ENCODE results near the gene HAPLN1. TPM values are rescaled to one million over a fixed set of nuclear protein-coding genes. Genes with fewer than 3 reads are reported as not detected.

The HAPLN1 gene
- total and polyA plus RNA-seq, 2 experiments from 2014 or later, result 1.5 to 4.0 TPM

DNA sequence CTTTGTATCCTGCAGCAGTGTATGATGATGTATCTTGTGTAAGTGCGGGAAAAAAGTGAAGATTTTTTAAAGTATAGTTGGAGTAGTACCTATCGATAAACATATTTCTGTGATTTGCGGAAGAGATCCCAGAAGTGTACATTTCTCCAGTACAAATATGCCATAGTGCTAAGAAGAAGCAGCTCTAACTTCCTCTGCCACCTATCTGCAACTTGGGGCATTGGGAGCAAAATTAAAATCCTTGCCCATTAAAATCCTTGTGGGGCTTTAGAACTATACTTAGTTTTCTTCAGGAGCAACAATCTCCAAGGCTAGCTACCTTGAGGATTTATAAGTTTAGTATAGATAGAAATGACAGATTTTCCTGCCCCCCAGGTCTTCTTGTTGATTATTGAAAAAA, 125.4 kb downstream of the HAPLN1 start:
- no peaks in the 10 kb centered on the region for H3F3A ChIP-seq (replicated peaks; ENCODE audit: low read depth)
- ATAC-seq (no peak), DNase-seq (ENCODE audit: low spot score) (no peak)

DNA sequence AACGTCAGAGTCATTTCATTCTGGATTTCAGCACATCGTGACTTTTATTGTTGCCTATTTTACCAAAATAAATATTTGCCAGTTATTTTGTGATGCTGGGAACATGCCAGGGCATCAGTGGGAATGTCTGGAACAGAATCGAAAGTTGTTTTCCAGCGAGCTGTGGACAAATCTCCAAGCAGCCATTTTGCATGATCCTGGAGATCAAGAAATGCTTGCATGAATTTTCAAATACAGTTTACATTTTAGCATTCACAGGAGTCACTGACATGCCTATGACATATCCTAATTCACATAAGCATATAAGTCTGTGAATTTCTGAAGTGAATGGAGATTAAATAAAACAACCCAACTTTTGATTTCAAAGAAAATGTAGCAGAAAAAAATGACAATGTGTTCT, 129.7 kb downstream of the HAPLN1 start:
- H3K4me1 Mint-ChIP-seq, result no peaks in the 10 kb centered on the region
- H3K27ac Mint-ChIP-seq, result no peak overlapping the region
- H4K20me1 ChIP-seq (replicated peaks; ENCODE audit: insufficient read depth), result no peaks in the 10 kb centered on the region
- H3K27me3 ChIP-seq (ENCODE audit: insufficient read depth), result no peaks in the 10 kb centered on the region
- H3K4me3 ChIP-seq, result no peak overlapping the region
- no peaks in the 10 kb centered on the region for H3K36me3 ChIP-seq (ENCODE audit: insufficient read depth)
- H3K4me1 ChIP-seq (ENCODE audit: insufficient read depth), result no peaks in the 10 kb centered on the region
- ATAC-seq, result no peak
- H3K27me3 Mint-ChIP-seq (ENCODE audit: insufficient read depth, low read depth, poor library complexity), result no peaks in the 10 kb centered on the region
- no peaks in the 10 kb centered on the region for H3K9me2 ChIP-seq (ENCODE audit: insufficient read depth)
- H2AFZ ChIP-seq, result no peak overlapping the region
- H3K4me3 Mint-ChIP-seq, result no peak overlapping the region
- no peaks in the 10 kb centered on the region for H3K9me3 Mint-ChIP-seq
- no peak overlapping the region for H3K27ac ChIP-seq (ENCODE audit: low read depth)
- H3K4me2 ChIP-seq, result no peak overlapping the region
- DNase-seq (ENCODE audit: low spot score), result no peak
- H3K79me2 ChIP-seq (replicated peaks; ENCODE audit: insufficient read depth), result no peaks in the 10 kb centered on the region
- no peaks in the 10 kb centered on the region for H3K36me3 Mint-ChIP-seq (ENCODE audit: low read depth)
- H3F3A ChIP-seq (replicated peaks; ENCODE audit: low read depth), result no peaks in the 10 kb centered on the region
- TF ChIP-seq JUNB (IDR thresholded peaks at IDR 0.05; ENCODE audit: unreplicated experiment), result no peak
- TF ChIP-seq EZH2phosphoT487 (IDR thresholded peaks at IDR 0.05; ENCODE audit: unreplicated experiment), result no peak
- TF ChIP-seq, protein P1, sequence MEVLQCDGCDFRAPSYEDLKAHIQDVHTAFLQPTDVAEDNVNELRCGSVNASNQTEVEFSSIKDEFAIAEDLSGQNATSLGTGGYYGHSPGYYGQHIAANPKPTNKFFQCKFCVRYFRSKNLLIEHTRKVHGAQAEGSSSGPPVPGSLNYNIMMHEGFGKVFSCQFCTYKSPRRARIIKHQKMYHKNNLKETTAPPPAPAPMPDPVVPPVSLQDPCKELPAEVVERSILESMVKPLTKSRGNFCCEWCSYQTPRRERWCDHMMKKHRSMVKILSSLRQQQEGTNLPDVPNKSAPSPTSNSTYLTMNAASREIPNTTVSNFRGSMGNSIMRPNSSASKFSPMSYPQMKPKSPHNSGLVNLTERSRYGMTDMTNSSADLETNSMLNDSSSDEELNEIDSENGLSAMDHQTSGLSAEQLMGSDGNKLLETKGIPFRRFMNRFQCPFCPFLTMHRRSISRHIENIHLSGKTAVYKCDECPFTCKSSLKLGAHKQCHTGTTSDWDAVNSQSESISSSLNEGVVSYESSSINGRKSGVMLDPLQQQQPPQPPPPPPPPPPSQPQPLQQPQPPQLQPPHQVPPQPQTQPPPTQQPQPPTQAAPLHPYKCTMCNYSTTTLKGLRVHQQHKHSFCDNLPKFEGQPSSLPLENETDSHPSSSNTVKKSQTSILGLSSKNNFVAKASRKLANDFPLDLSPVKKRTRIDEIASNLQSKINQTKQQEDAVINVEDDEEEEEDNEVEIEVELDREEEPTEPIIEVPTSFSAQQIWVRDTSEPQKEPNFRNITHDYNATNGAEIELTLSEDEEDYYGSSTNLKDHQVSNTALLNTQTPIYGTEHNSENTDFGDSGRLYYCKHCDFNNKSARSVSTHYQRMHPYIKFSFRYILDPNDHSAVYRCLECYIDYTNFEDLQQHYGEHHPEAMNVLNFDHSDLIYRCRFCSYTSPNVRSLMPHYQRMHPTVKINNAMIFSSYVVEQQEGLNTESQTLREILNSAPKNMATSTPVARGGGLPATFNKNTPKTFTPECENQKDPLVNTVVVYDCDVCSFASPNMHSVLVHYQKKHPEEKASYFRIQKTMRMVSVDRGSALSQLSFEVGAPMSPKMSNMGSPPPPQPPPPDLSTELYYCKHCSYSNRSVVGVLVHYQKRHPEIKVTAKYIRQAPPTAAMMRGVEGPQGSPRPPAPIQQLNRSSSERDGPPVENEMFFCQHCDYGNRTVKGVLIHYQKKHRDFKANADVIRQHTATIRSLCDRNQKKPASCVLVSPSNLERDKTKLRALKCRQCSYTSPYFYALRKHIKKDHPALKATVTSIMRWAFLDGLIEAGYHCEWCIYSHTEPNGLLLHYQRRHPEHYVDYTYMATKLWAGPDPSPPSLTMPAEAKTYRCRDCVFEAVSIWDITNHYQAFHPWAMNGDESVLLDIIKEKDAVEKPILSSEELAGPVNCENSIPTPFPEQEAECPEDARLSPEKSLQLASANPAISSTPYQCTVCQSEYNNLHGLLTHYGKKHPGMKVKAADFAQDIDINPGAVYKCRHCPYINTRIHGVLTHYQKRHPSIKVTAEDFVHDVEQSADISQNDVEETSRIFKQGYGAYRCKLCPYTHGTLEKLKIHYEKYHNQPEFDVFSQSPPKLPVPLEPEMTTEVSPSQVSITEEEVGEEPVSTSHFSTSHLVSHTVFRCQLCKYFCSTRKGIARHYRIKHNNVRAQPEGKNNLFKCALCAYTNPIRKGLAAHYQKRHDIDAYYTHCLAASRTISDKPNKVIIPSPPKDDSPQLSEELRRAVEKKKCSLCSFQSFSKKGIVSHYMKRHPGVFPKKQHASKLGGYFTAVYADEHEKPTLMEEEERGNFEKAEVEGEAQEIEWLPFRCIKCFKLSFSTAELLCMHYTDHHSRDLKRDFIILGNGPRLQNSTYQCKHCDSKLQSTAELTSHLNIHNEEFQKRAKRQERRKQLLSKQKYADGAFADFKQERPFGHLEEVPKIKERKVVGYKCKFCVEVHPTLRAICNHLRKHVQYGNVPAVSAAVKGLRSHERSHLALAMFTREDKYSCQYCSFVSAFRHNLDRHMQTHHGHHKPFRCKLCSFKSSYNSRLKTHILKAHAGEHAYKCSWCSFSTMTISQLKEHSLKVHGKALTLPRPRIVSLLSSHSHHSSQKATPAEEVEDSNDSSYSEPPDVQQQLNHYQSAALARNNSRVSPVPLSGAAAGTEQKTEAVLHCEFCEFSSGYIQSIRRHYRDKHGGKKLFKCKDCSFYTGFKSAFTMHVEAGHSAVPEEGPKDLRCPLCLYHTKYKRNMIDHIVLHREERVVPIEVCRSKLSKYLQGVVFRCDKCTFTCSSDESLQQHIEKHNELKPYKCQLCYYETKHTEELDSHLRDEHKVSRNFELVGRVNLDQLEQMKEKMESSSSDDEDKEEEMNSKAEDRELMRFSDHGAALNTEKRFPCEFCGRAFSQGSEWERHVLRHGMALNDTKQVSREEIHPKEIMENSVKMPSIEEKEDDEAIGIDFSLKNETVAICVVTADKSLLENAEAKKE (CRISPR knock-in tag; IDR thresholded peaks at IDR 0.05), result no peak
- TF ChIP-seq CREB1 (CRISPR knock-in tag; IDR thresholded peaks at IDR 0.05; ENCODE audit: low read depth), result no peak
- TF ChIP-seq, protein P2, sequence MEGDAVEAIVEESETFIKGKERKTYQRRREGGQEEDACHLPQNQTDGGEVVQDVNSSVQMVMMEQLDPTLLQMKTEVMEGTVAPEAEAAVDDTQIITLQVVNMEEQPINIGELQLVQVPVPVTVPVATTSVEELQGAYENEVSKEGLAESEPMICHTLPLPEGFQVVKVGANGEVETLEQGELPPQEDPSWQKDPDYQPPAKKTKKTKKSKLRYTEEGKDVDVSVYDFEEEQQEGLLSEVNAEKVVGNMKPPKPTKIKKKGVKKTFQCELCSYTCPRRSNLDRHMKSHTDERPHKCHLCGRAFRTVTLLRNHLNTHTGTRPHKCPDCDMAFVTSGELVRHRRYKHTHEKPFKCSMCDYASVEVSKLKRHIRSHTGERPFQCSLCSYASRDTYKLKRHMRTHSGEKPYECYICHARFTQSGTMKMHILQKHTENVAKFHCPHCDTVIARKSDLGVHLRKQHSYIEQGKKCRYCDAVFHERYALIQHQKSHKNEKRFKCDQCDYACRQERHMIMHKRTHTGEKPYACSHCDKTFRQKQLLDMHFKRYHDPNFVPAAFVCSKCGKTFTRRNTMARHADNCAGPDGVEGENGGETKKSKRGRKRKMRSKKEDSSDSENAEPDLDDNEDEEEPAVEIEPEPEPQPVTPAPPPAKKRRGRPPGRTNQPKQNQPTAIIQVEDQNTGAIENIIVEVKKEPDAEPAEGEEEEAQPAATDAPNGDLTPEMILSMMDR (conservative IDR thresholded peaks at IDR 0.05; ENCODE audit: low read depth in 2 of 2), result no peak
- TF ChIP-seq ZNF114 (CRISPR knock-in tag; IDR thresholded peaks at IDR 0.05), result no peak

More for the DNA sequence above, 125.4 kb downstream of the HAPLN1 start:
- no peak for TF ChIP-seq ZNF331 (CRISPR knock-in tag; IDR thresholded peaks at IDR 0.05; ENCODE audit: low read depth)
- TF ChIP-seq, protein P2 (conservative IDR thresholded peaks at IDR 0.05; ENCODE audit: low read depth in 2 of 2), result peak; percentile 44 to 49
- Histone ChIP-seq H3K27me3 (ENCODE audit: insufficient read depth) (no peaks in the 10 kb centered on the region), H2AFZ (no peak overlapping the region), H3K4me3 (no peak overlapping the region), H3K36me3 (ENCODE audit: insufficient read depth) (no peaks in the 10 kb centered on the region), H3K4me2 (no peak overlapping the region), H3K4me1 (ENCODE audit: insufficient read depth) (no peaks in the 10 kb centered on the region), H3K79me2 (replicated peaks; ENCODE audit: insufficient read depth) (no peaks in the 10 kb centered on the region), H3K27ac (ENCODE audit: low read depth) (no peak overlapping the region), H4K20me1 (replicated peaks; ENCODE audit: insufficient read depth) (no peaks in the 10 kb centered on the region), H3K9me2 (ENCODE audit: insufficient read depth) (no peaks in the 10 kb centered on the region)
- no peak overlapping the region for H3K27ac Mint-ChIP-seq
- no peaks in the 10 kb centered on the region for H3K4me1 Mint-ChIP-seq
- H3K36me3 Mint-ChIP-seq (ENCODE audit: low read depth), result no peaks in the 10 kb centered on the region
- no peaks in the 10 kb centered on the region for H3K27me3 Mint-ChIP-seq (ENCODE audit: insufficient read depth, low read depth, poor library complexity)
- no peak overlapping the region for H3K4me3 Mint-ChIP-seq
- H3K9me3 Mint-ChIP-seq, result no peaks in the 10 kb centered on the region
